ENCODE measurements around the gene COLGALT1. TPM values are rescaled to one million over a fixed set of nuclear protein-coding genes. Genes with fewer than 3 reads are reported as not detected.

The COLGALT1 gene
- total and polyA plus RNA-seq, 9 of the 15 experiments (the other 6 are each of a cell fraction or from before 2014, with no cell fraction given): 4.9 to 119 (median 82.6) TPM

- peak; percentile 56 for TF ChIP-seq VEZF1 (CRISPR knock-in tag; IDR thresholded peaks at IDR 0.05)
- TF ChIP-seq NUFIP1 (IDR thresholded peaks at IDR 0.05; ENCODE audit: partially characterized antibody): no peak
- no peak for TF ChIP-seq POLR3G (IDR thresholded peaks at IDR 0.05; ENCODE audit: extremely low read depth, insufficient read length, insufficient replicate concordance)
- peak; percentile 79 for TF ChIP-seq SAP30 (IDR thresholded peaks at IDR 0.05; ENCODE audit: borderline replicate concordance, insufficient read depth, low read depth, low read length, poor library complexity, severe bottlenecking)
- TF ChIP-seq CLOCK (CRISPR knock-in tag; IDR thresholded peaks at IDR 0.05; ENCODE audit: borderline replicate concordance): no peak
- TF ChIP-seq TSHZ1 (CRISPR knock-in tag; IDR thresholded peaks at IDR 0.05): no peak
- TF ChIP-seq TARDBP (IDR thresholded peaks at IDR 0.05): no peak
- no peak for TF ChIP-seq RFX1 (IDR thresholded peaks at IDR 0.05)
- TF ChIP-seq STAT6 (CRISPR knock-in tag; IDR thresholded peaks at IDR 0.05): 0 out of 2 replicates have a peak, but pooled peaks have one; percentile 20
- TF ChIP-seq RNF2 (IDR thresholded peaks at IDR 0.05): peak; percentile 51; the same call in 1 of the 2 replicates
- no peak for TF ChIP-seq ZNF785 (CRISPR knock-in tag; IDR thresholded peaks at IDR 0.05)
- no peak for TF ChIP-seq SRF (CRISPR knock-in tag; IDR thresholded peaks at IDR 0.05)
Measured at GRCh38 chr19:17511724-17512573, 43.5 kb upstream of the COLGALT1 start (continued).

All from K562 (cell line).